GM23338 (cell line): ENCODE data around the gene KRT3. TPM values are rescaled to one million over a fixed set of nuclear protein-coding genes. Genes with fewer than 3 reads are reported as not detected.

Source experiments
- ATAC-seq: fragments of 200-7000 bp; cut with Tn5 transposase; 3 replicates; pipeline ENCODE4 v1.9.1; 2020
- DNase-seq: peaks from one replicate; pipeline ENCODE4 v3.0.0-alpha.2; 2015; ENCODE audit warnings: low spot score
- H2AFZ ChIP-seq: fragments of 200-600 bp; sonication (generic); 2 replicates; pipeline ENCODE4 v1.8.0; 2016; ENCODE audit warnings: antibody characterized with exemption, mild to moderate bottlenecking, moderate library complexity
- H3F3A ChIP-seq: fragments of 200-600 bp; sonication (generic); replicated peaks from 2 replicates; pipeline ENCODE4 v1.8.0; 2017; ENCODE audit warnings: antibody characterized with exemption, mixed run types, low read depth
- H3K27ac ChIP-seq: fragments of 200-600 bp; sonication (generic); 2 replicates; pipeline ENCODE4 v1.6.1; 2016; ENCODE audit warnings: low read depth
- H3K27me3 ChIP-seq: fragments of 200-600 bp; sonication (generic); 2 replicates; pipeline ENCODE4 v1.8.0; 2016; ENCODE audit warnings: mild to moderate bottlenecking, mixed run types, moderate library complexity; ENCODE audit not compliant: insufficient read depth
- H3K36me3 ChIP-seq: fragments of 200-600 bp; sonication (generic); 2 replicates; pipeline ENCODE4 v1.8.0; 2016; ENCODE audit warnings: mild to moderate bottlenecking; ENCODE audit not compliant: insufficient read depth
- H3K4me1 ChIP-seq: fragments of 200-600 bp; sonication (generic); 2 replicates; pipeline ENCODE4 v1.8.0; 2016; ENCODE audit warnings: mild to moderate bottlenecking, moderate library complexity; ENCODE audit not compliant: insufficient read depth
- H3K4me2 ChIP-seq: fragments of 200-600 bp; sonication (generic); 2 replicates; pipeline ENCODE4 v1.7.1; 2017; ENCODE audit warnings: mixed run types
- H3K4me3 ChIP-seq: fragments of 200-600 bp; sonication (generic); 2 replicates; pipeline ENCODE4 v1.6.1; 2016; ENCODE audit warnings: mixed run types
- H3K79me2 ChIP-seq: fragments of 200-600 bp; sonication (generic); replicated peaks from 2 replicates; pipeline ENCODE4 v1.8.0; 2017; ENCODE audit warnings: mild to moderate bottlenecking; ENCODE audit not compliant: insufficient read depth
- H3K9me2 ChIP-seq: fragments of 200-600 bp; sonication (generic); 2 replicates; pipeline ENCODE4 v1.8.0; 2017; ENCODE audit not compliant: insufficient read depth
- H4K20me1 ChIP-seq: fragments of 200-600 bp; sonication (generic); replicated peaks from 2 replicates; pipeline ENCODE4 v1.8.0; 2017; ENCODE audit warnings: mild to moderate bottlenecking; ENCODE audit not compliant: insufficient read depth
- H3K27ac Mint-ChIP-seq: 2 replicates; pipeline ENCODE4 v1.8.0; 2020; ENCODE audit warnings: inconsistent platforms, mild to moderate bottlenecking, moderate library complexity, mixed read lengths
- H3K27me3 Mint-ChIP-seq: 3 replicates; pipeline ENCODE4 v1.8.0; 2022; ENCODE audit warnings: low read depth, mild to moderate bottlenecking, moderate library complexity, mixed read lengths, inconsistent platforms; ENCODE audit not compliant: insufficient read depth, poor library complexity
- H3K36me3 Mint-ChIP-seq: 3 replicates; pipeline ENCODE4 v1.8.0; 2021; ENCODE audit warnings: low read depth, mild to moderate bottlenecking, inconsistent platforms, moderate library complexity, mixed read lengths
- H3K4me1 Mint-ChIP-seq: 3 replicates; pipeline ENCODE4 v1.8.0; 2020; ENCODE audit warnings: mild to moderate bottlenecking, inconsistent platforms, mixed read lengths
- H3K4me3 Mint-ChIP-seq: 3 replicates; pipeline ENCODE4 v1.8.0; 2021; ENCODE audit warnings: moderate library complexity, mild to moderate bottlenecking, inconsistent platforms, mixed read lengths
- H3K9me3 Mint-ChIP-seq: 3 replicates; pipeline ENCODE4 v1.8.0; 2020; ENCODE audit warnings: moderate library complexity, mild to moderate bottlenecking, inconsistent platforms, mixed read lengths
- CREB1 ChIP-seq: fragments of 250-450 bp; sonication (Bioruptor Pico); IDR thresholded peaks from 2 replicates; pipeline ENCODE4 v1.5.0; 2020; ENCODE audit warnings: low read depth, mild to moderate bottlenecking, moderate library complexity
- CTCF ChIP-seq, 2 experiments: fragments of 200-600 bp in 1 of 2; sonication (generic) in 1 of 2; conservative IDR thresholded peaks; 2 replicates each; pipeline versions ENCODE4 v1.5.1 to v1.6.1; 2016 to 2017; ENCODE audit warnings: antibody characterized with exemption in 2 of 2, low read depth in 2 of 2, mild to moderate bottlenecking in 2 of 2, moderate library complexity in 1 of 2
- EZH2phosphoT487 ChIP-seq: fragments of 200-600 bp; sonication (generic); IDR thresholded peaks from one replicate; pipeline ENCODE4 v1.8.1; 2018; ENCODE audit warnings: antibody characterized with exemption; ENCODE audit not compliant: unreplicated experiment
- JUNB ChIP-seq: IDR thresholded peaks from one replicate; pipeline ENCODE4 v1.6.1; 2016; ENCODE audit warnings: antibody characterized with exemption; ENCODE audit not compliant: unreplicated experiment
- NANOG ChIP-seq: IDR thresholded peaks from 2 replicates; pipeline ENCODE4 v1.6.1; 2016; ENCODE audit warnings: antibody characterized with exemption, borderline replicate concordance
- POLR2AphosphoS5 ChIP-seq: IDR thresholded peaks from 2 replicates; pipeline ENCODE4 v1.6.1; 2016; ENCODE audit warnings: antibody characterized with exemption, low read depth
- STAT1 ChIP-seq: IDR thresholded peaks from one replicate; pipeline ENCODE4 v1.6.1; 2016; ENCODE audit warnings: antibody characterized with exemption; ENCODE audit not compliant: unreplicated experiment
- ZNF114 ChIP-seq: fragments of 250-450 bp; sonication (Bioruptor Pico); IDR thresholded peaks from 2 replicates; pipeline ENCODE4 v1.5.0; 2020; ENCODE audit warnings: mild to moderate bottlenecking, moderate library complexity
- ZNF331 ChIP-seq: fragments of 250-450 bp; sonication (Bioruptor Pico); IDR thresholded peaks from 2 replicates; pipeline ENCODE4 v1.5.0; 2020; ENCODE audit warnings: low read depth, mild to moderate bottlenecking, moderate library complexity
- polyA plus RNA-seq: library from polyadenylated mRNA; unstranded; fragments of >200 nt; fragmentation: Nextera tagmentation; extraction: Ambion mirVana; gene quantifications from 2 replicates; pipeline ENCODE4 v1.2.1, GENCODE V29; 2016
- total RNA-seq: library from RNA; depleted of rRNA; stranded (reverse); fragments of >200 nt; shearing (Covaris generic); gene quantifications from 2 replicates; pipeline ENCODE4 v1.2.3, GENCODE V29; 2014
- TF ChIP-seq, protein P1 (sequence below): IDR thresholded peaks from 2 replicates; pipeline ENCODE4 v1.6.1; 2016; ENCODE audit warnings: antibody characterized with exemption
- TF ChIP-seq, protein P2 (sequence below): fragments of 250-450 bp; sonication (Bioruptor Pico); IDR thresholded peaks from 2 replicates; pipeline ENCODE4 v1.5.0; 2020; ENCODE audit warnings: mild to moderate bottlenecking, moderate library complexity

Gene KRT3
- total and polyA plus RNA-seq, 2 experiments from 2014 or later = not detected

- H3K4me3 ChIP-seq = no peak overlapping the region
- H3K9me3 Mint-ChIP-seq = no peaks in the 10 kb centered on the region
- ATAC-seq = no peak
- peaks cover 4% of the 10 kb centered on the region for H3K27me3 Mint-ChIP-seq
- no peaks in the 10 kb centered on the region for H3K4me1 ChIP-seq
- H3K27ac Mint-ChIP-seq = no peak overlapping the region
- H3K36me3 ChIP-seq = no peaks in the 10 kb centered on the region
- no peaks in the 10 kb centered on the region for H3K9me2 ChIP-seq
- H3F3A ChIP-seq = no peaks in the 10 kb centered on the region
- no peak for DNase-seq
- no peak for TF ChIP-seq ZNF331
- no peak for TF ChIP-seq EZH2phosphoT487
- no peak for TF ChIP-seq NANOG
- TF ChIP-seq JUNB = no peak
- TF ChIP-seq STAT1 = no peak
- no peak for TF ChIP-seq CREB1 (CRISPR knock-in tag)
- no peak overlapping the region for H3K4me2 ChIP-seq
- H3K27ac ChIP-seq = no peak overlapping the region
- H4K20me1 ChIP-seq = no peaks in the 10 kb centered on the region
- no peaks in the 10 kb centered on the region for H3K36me3 Mint-ChIP-seq
- H3K79me2 ChIP-seq = no peaks in the 10 kb centered on the region
- H3K4me1 Mint-ChIP-seq = no peaks in the 10 kb centered on the region
- no peak overlapping the region for H2AFZ ChIP-seq
- no peaks in the 10 kb centered on the region for H3K27me3 ChIP-seq
- no peak overlapping the region for H3K4me3 Mint-ChIP-seq
Observed at GRCh38 chr12:52819731-52820510, 24.0 kb upstream of the KRT3 start.

DNA sequence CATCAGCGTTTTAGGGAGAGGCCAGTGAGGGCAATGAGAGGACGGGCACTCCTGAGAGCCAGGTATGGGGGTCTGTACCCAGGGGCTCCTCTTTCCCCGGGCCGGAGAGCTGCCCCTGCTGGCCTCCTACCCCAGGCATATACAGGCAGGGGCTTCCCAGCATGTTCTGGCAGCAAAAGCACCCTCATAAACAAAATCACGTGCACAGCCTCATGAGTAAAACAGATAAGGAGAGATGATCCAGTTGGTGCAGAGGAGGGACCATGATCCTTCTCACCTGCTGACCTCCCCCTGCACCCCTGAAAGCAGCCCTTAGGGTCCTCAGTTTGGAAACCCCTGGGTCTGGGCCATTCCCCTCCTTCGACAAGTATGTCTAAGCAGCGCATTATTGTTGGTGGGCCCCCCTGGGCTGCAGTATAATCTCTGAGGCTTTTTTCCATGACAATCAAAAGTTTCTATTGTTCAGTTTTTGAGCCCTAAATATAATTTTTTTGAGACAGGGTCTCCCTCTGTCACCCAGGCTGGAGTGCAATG, 23.0 kb upstream of the KRT3 start:
- Mint-ChIP-seq H3K36me3 (no peaks in the 10 kb centered on the region), H3K4me3 (no peak overlapping the region), H3K27ac (no peak overlapping the region; the same call in 1 of the 2 replicates)
- TF ChIP-seq ZNF331 = no peak
- TF ChIP-seq CREB1 (CRISPR knock-in tag) = no peak
- no peak for TF ChIP-seq ZNF114 (CRISPR knock-in tag)
- TF ChIP-seq POLR2AphosphoS5 = no peak
- TF ChIP-seq STAT1 = no peak
- no peak for TF ChIP-seq CTCF (conservative IDR thresholded peaks at IDR 0.05; ENCODE audit: low read depth in 2 of 2)
- no peak for TF ChIP-seq EZH2phosphoT487
- TF ChIP-seq, protein P1, sequence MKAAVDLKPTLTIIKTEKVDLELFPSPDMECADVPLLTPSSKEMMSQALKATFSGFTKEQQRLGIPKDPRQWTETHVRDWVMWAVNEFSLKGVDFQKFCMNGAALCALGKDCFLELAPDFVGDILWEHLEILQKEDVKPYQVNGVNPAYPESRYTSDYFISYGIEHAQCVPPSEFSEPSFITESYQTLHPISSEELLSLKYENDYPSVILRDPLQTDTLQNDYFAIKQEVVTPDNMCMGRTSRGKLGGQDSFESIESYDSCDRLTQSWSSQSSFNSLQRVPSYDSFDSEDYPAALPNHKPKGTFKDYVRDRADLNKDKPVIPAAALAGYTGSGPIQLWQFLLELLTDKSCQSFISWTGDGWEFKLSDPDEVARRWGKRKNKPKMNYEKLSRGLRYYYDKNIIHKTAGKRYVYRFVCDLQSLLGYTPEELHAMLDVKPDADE = no peak
- no peak for TF ChIP-seq NANOG
- no peak for TF ChIP-seq JUNB
- TF ChIP-seq, protein P2, sequence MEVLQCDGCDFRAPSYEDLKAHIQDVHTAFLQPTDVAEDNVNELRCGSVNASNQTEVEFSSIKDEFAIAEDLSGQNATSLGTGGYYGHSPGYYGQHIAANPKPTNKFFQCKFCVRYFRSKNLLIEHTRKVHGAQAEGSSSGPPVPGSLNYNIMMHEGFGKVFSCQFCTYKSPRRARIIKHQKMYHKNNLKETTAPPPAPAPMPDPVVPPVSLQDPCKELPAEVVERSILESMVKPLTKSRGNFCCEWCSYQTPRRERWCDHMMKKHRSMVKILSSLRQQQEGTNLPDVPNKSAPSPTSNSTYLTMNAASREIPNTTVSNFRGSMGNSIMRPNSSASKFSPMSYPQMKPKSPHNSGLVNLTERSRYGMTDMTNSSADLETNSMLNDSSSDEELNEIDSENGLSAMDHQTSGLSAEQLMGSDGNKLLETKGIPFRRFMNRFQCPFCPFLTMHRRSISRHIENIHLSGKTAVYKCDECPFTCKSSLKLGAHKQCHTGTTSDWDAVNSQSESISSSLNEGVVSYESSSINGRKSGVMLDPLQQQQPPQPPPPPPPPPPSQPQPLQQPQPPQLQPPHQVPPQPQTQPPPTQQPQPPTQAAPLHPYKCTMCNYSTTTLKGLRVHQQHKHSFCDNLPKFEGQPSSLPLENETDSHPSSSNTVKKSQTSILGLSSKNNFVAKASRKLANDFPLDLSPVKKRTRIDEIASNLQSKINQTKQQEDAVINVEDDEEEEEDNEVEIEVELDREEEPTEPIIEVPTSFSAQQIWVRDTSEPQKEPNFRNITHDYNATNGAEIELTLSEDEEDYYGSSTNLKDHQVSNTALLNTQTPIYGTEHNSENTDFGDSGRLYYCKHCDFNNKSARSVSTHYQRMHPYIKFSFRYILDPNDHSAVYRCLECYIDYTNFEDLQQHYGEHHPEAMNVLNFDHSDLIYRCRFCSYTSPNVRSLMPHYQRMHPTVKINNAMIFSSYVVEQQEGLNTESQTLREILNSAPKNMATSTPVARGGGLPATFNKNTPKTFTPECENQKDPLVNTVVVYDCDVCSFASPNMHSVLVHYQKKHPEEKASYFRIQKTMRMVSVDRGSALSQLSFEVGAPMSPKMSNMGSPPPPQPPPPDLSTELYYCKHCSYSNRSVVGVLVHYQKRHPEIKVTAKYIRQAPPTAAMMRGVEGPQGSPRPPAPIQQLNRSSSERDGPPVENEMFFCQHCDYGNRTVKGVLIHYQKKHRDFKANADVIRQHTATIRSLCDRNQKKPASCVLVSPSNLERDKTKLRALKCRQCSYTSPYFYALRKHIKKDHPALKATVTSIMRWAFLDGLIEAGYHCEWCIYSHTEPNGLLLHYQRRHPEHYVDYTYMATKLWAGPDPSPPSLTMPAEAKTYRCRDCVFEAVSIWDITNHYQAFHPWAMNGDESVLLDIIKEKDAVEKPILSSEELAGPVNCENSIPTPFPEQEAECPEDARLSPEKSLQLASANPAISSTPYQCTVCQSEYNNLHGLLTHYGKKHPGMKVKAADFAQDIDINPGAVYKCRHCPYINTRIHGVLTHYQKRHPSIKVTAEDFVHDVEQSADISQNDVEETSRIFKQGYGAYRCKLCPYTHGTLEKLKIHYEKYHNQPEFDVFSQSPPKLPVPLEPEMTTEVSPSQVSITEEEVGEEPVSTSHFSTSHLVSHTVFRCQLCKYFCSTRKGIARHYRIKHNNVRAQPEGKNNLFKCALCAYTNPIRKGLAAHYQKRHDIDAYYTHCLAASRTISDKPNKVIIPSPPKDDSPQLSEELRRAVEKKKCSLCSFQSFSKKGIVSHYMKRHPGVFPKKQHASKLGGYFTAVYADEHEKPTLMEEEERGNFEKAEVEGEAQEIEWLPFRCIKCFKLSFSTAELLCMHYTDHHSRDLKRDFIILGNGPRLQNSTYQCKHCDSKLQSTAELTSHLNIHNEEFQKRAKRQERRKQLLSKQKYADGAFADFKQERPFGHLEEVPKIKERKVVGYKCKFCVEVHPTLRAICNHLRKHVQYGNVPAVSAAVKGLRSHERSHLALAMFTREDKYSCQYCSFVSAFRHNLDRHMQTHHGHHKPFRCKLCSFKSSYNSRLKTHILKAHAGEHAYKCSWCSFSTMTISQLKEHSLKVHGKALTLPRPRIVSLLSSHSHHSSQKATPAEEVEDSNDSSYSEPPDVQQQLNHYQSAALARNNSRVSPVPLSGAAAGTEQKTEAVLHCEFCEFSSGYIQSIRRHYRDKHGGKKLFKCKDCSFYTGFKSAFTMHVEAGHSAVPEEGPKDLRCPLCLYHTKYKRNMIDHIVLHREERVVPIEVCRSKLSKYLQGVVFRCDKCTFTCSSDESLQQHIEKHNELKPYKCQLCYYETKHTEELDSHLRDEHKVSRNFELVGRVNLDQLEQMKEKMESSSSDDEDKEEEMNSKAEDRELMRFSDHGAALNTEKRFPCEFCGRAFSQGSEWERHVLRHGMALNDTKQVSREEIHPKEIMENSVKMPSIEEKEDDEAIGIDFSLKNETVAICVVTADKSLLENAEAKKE = no peak

More for the DNA sequence above, 23.0 kb upstream of the KRT3 start:
- no peaks in the 10 kb centered on the region for H4K20me1 ChIP-seq
- ATAC-seq (no peak), DNase-seq (no peak)
- peak overlapping the region; percentile 28; the same call in 1 of the 2 replicates for H2AFZ ChIP-seq
- no peaks in the 10 kb centered on the region for H3K79me2 ChIP-seq
- H3K27me3 Mint-ChIP-seq = peaks cover 4% of the 10 kb centered on the region
- H3K9me2 ChIP-seq = no peaks in the 10 kb centered on the region
- no peak overlapping the region for H3K4me2 ChIP-seq
- H3K4me1 ChIP-seq = no peaks in the 10 kb centered on the region
- no peaks in the 10 kb centered on the region for H3F3A ChIP-seq
- no peaks in the 10 kb centered on the region for H3K27me3 ChIP-seq
- no peaks in the 10 kb centered on the region for H3K9me3 Mint-ChIP-seq
- H3K27ac ChIP-seq = no peak overlapping the region
- no peak overlapping the region for H3K4me3 ChIP-seq
- no peaks in the 10 kb centered on the region for H3K4me1 Mint-ChIP-seq
- H3K36me3 ChIP-seq = no peaks in the 10 kb centered on the region
